Measurements from ENCODE around the gene CAND2.

CAND2 gene

DNA sequence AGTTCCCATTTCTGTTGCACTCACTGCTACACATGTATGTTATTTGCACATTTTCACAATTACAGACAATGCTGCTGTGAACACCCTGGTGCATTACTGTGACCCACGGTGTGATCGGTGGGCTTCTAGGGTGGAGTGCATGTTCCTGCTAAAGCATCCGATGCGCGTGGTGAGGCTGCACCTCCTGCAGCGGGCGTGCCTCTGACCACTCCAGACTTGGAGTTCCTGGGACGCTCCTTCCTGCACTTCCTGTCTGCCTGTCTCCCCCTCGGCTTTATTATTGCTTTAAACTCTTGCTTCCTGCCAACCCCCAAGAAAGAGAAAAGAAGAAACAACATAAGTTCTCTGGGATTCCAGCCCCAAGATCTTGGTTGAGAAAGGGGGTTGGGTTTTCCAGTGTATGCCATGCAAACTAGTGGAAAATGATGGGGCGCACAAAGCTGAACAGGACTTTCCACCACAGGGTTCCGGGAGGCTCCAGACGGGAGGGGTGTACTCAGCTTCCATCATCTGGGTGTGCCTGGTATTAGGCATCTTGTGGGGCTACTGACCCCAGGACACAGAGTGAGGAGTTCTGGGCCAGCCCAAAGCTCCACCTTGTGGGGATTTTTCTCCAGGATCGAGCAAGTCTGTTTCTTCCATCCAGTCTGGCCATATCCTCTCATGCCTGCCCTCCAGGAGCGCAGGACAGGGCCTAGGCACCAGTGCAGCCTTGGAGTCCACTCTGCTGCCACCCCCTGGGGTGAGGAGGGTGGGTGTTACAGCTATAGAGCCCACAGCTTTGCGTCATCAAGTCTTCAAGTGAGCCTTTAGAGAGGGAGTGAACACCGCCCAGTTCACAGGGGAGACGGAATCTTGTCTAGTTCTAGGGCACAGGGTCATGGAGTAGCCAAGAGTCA, 33.7 kb downstream of the CAND2 start:
- TF ChIP-seq, protein P1, sequence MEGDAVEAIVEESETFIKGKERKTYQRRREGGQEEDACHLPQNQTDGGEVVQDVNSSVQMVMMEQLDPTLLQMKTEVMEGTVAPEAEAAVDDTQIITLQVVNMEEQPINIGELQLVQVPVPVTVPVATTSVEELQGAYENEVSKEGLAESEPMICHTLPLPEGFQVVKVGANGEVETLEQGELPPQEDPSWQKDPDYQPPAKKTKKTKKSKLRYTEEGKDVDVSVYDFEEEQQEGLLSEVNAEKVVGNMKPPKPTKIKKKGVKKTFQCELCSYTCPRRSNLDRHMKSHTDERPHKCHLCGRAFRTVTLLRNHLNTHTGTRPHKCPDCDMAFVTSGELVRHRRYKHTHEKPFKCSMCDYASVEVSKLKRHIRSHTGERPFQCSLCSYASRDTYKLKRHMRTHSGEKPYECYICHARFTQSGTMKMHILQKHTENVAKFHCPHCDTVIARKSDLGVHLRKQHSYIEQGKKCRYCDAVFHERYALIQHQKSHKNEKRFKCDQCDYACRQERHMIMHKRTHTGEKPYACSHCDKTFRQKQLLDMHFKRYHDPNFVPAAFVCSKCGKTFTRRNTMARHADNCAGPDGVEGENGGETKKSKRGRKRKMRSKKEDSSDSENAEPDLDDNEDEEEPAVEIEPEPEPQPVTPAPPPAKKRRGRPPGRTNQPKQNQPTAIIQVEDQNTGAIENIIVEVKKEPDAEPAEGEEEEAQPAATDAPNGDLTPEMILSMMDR (IDR thresholded peaks at IDR 0.05; ENCODE audit: insufficient read depth, low read length, missing control alignments) = peak; percentile 1
- no peak for DNase-seq (ENCODE audit: low read depth, low spot score)
- CTCF ChIA-PET = interaction anchor here (0.7 to 9.1 kb wide), 8 partner anchors 7 to 122 kb away, joined by 3 to 85 read pairs (median 4); partner anchors contain the start of gene RPL32
- POLR2A ChIA-PET = interaction anchor here (1.6 kb wide), 1 partner anchor 11 kb away, joined by 5 read pairs; the partner anchor contains the start of gene RPL32
- no peak overlapping the region for H3K4me3 ChIP-seq (ENCODE audit: low read depth, low read length)

- no peak overlapping the region for H3K4me3 ChIP-seq (ENCODE audit: low read depth, low read length)
- TF ChIP-seq, protein P1 (IDR thresholded peaks at IDR 0.05; ENCODE audit: insufficient read depth, low read length, missing control alignments) = no peak
- CTCF ChIA-PET = interaction anchor here (1.3 to 9.1 kb wide), 6 partner anchors 10 to 123 kb away, joined by 3 to 85 read pairs (median 5); partner anchors contain the start of gene RPL32
- POLR2A ChIA-PET = interaction anchor here (1.6 kb wide), 1 partner anchor 10 kb away, joined by 5 read pairs; the partner anchor contains the start of gene RPL32
- DNase-seq (ENCODE audit: low read depth, low spot score) = no peak
These were observed 34.3 kb downstream of the CAND2 start for GRCh38 chr3:12830785-12831156.

DNA sequence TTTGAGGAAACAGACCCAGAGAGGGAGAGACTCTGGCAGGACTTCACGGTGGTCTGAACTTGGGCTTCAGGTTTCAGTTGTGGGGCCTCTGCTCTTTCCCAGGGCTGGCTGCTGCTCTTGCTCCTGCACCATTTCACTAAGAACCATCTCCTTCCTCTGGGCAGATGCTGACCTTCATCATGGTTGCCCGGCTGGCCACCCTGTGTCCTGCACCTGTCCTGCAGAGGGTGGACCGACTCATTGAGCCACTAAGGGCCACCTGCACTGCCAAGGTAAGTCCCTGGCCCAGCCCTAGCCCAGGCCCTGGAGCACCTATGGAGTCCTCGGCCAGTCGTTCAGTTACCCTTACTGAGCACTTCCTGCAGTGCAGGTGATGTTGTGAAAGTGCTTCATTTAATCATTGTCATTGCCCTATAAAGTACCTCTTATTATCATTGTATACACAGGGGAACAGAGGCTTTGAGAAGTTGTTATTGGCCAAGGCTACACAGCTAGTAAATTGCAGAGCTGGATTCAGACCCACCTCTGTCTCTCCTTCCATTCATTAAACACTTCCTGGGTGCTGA, 34.9 kb downstream of the CAND2 start:
- CTCF ChIA-PET = interaction anchor here (1.3 to 9.1 kb wide), 5 partner anchors 8 to 61 kb away, joined by 3 to 85 read pairs (median 5); partner anchors contain the start of gene RPL32
- POLR2A ChIA-PET = interaction anchor here (0.5 to 0.6 kb wide), 2 partner anchors 10 to 459 kb away, joined by 3 read pairs; partner anchors contain the start of gene RPL32
- no peak for DNase-seq (ENCODE audit: low read depth, low spot score)
- TF ChIP-seq, protein P1 (IDR thresholded peaks at IDR 0.05; ENCODE audit: insufficient read depth, low read length, missing control alignments) = no peak
- H3K4me3 ChIP-seq (ENCODE audit: low read depth, low read length) = no peak overlapping the region

DNA sequence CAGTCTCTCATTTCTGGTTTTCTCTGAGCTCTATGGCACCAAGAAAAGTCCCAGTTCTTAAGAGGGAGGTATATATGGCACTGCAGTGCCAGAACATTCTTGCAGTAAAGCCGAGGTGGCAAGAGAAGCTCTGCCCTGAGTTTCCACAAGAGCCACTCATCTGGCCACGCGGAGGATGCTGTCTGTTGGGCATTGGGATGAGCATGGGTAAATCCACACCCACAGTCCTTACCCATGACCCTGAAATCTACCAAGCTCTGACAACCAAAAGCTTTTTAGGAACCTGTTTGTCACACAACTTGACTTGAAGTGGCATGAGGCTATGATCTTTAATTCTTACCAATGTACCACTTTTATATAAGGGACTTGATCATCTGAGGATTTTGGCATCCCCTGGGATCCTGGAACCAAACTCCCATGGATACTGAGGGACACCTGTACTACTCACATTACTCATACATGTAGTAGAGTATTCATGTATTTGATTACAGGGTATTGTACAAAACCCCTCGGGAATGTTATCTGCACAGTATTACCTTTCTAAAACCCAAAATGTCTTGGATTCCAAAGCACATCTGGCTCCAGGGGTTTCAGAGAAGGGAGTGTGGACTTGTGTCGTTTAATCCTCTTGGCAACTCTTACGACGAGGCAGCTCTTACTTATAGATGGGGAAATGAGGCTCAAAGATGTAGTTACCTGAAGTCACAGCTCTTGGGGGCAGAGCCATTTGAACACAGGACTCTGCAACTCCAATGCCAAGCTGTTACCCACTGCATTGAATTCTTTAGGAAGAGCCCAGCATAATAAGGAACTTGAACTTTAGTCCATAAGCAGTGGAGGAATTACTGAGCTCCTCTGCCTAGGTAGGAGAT, 36.1 kb downstream of the CAND2 start:
- CTCF ChIA-PET = interaction anchor here (1.1 to 9.1 kb wide), 6 partner anchors 8 to 41 kb away, joined by 3 to 85 read pairs (median 6); partner anchors contain the start of genes CAND2 and RPL32
- TF ChIP-seq, protein P1 (IDR thresholded peaks at IDR 0.05; ENCODE audit: insufficient read depth, low read length, missing control alignments) = no peak
- H3K4me3 ChIP-seq (ENCODE audit: low read depth, low read length) = no peak overlapping the region
- POLR2A ChIA-PET = interaction anchor here (0.7 to 1.7 kb wide), 4 partner anchors 9 to 23 kb away, joined by 3 to 7 read pairs (median 3); partner anchors contain the start of gene RPL32
- no peak for DNase-seq (ENCODE audit: low read depth, low spot score)

DNA sequence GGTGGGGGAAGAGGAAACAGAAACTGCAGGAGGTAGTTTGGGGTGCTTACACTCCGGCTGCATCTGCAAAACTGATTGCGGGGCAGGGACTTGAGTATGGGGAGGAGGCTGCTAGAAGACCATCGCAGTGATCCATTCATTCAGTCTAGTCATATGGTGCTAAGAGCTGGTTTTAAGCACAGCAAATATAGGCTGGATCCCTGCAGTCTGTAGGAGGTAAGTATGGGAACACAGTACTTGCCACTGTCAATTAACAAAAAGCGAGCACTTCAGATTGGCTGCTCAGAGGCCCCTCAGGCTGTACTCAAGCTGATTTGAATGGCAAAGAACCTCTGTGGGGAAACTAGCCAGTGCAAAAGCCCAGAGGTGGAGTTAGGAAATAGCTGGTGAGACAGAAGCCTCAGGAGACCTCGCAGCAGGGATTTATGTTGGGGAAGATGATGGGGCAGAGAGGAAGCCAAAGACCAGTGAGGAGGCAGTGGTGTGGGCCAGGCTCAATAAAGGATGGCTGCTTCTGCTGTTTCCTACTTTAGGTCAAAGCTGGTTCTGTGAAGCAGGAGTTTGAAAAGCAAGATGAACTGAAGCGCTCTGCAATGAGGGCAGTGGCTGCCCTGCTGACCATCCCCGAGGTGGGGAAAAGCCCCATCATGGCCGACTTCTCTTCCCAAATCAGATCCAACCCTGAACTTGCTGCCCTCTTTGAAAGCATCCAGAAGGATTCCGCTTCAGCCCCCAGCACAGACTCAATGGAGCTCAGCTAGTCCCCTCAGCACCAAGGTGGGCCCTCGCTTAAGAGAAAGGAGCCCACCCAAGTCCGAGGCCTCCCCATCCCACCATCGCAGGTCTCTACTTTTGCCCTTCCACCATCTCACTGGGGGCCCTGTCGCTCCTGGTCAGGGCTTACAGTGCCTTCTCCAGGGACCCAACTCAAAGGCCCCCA, 37.0 kb downstream of the CAND2 start:
- no peak for DNase-seq (ENCODE audit: low read depth, low spot score)
- ChIA-PET CTCF (interaction anchor here (1.2 to 9.1 kb wide), 3 partner anchors 8 to 37 kb away, joined by 3 to 85 read pairs (median 8); partner anchors contain the start of genes CAND2 and RPL32), POLR2A (interaction anchor here (1.2 to 1.7 kb wide), 3 partner anchors 8 to 23 kb away, joined by 3 to 7 read pairs (median 3); partner anchors contain the start of gene RPL32)
- H3K4me3 ChIP-seq (ENCODE audit: low read depth, low read length) = no peak overlapping the region
- TF ChIP-seq, protein P1 (IDR thresholded peaks at IDR 0.05; ENCODE audit: insufficient read depth, low read length, missing control alignments) = no peak
